ENCODE measurements around the gene MTFR2. TPM values are rescaled to one million over a fixed set of nuclear protein-coding genes. Genes with fewer than 3 reads are reported as not detected.

MTFR2 gene
- total and polyA plus RNA-seq, 2 of the 13 experiments (the other 11 are each of a cell fraction or from before 2014, with no cell fraction given) = 6.7 to 10.7 TPM

GRCh38 chr6:136192902-136193301, 57.2 kb downstream of the MTFR2 start:
- Histone ChIP-seq H4K20me1 (ENCODE audit: insufficient read depth, low read length) (no peaks in the 10 kb centered on the region), H3K27ac (ENCODE audit: extremely low read length, insufficient read depth, low read length) (no peak overlapping the region), H3K9ac (ENCODE audit: insufficient read depth, low read depth, low read length) (no peak overlapping the region), H2AFZ (ENCODE audit: low read length) (no peak overlapping the region), H3K9me3 (ENCODE audit: low read length) (no peaks in the 10 kb centered on the region), H3K4me1 (ENCODE audit: insufficient read depth, low read length) (no peaks in the 10 kb centered on the region), H3K79me2 (ENCODE audit: insufficient read depth, low read length) (no peaks in the 10 kb centered on the region), H3K4me3 (replicated peaks in 1 of 3; ENCODE audit: insufficient read depth in 1 of 3, low read depth in 2 of 3, low read length in 3 of 3) (no peak overlapping the region), H3K4me2 (ENCODE audit: low read depth, low read length) (no peak overlapping the region), H3K36me3 (replicated peaks in 1 of 2; ENCODE audit: control insufficient read depth in 1 of 2, insufficient read depth in 2 of 2, low read length in 2 of 2) (no peaks in the 10 kb centered on the region), H3K27me3 (ENCODE audit: control insufficient read depth in 1 of 2, insufficient read depth in 2 of 2, low read length in 2 of 2) (0 out of 5 replicates have a peak, but pooled peaks cover 0 to 4% of the 10 kb centered on the region in 2 experiments)
- intact Hi-C loops (cut with micrococcal nuclease; ENCODE audit: unreplicated experiment) (no loop called here), in situ Hi-C loops (cut with HindIII; ENCODE audit: extremely low pct_ligation_motif_present, low pct_unique_long_range_greater_than_20kb) (no loop called here)
- FAIRE-seq (no peak), DNase-seq (ENCODE audit: low spot score) (no peak), ATAC-seq (no peak)
- ChIA-PET POLR2A (no interaction called here), CTCF (ENCODE audit: low intra/inter-chr PET ratio, low total read pairs) (no interaction called here)
- WGBS (ENCODE audit: low lambda C conversion rate) = 26% methylated on average over 6 of the region's 6 CpGs
- no peak for TF ChIP-seq RBAK (CRISPR knock-in tag; IDR thresholded peaks at IDR 0.05)
- TF ChIP-seq ZNF547 (CRISPR knock-in tag; IDR thresholded peaks at IDR 0.05) = no peak
- no peak for TF ChIP-seq MEIS1 (CRISPR knock-in tag; IDR thresholded peaks at IDR 0.05; ENCODE audit: borderline replicate concordance)
- TF ChIP-seq ZSCAN21 (CRISPR knock-in tag; IDR thresholded peaks at IDR 0.05; ENCODE audit: borderline replicate concordance) = no peak
- TF ChIP-seq NKX3-1 (CRISPR knock-in tag; IDR thresholded peaks at IDR 0.05) = no peak
- TF ChIP-seq ZNF549 (CRISPR knock-in tag; IDR thresholded peaks at IDR 0.05) = no peak
- no peak for TF ChIP-seq FOXO1 (CRISPR knock-in tag; IDR thresholded peaks at IDR 0.05)
- no peak for TF ChIP-seq ARNT2 (CRISPR knock-in tag; IDR thresholded peaks at IDR 0.05; ENCODE audit: low read depth)
- no peak for TF ChIP-seq SALL1 (CRISPR knock-in tag; IDR thresholded peaks at IDR 0.05)
- no peak for TF ChIP-seq ZBTB2 (CRISPR knock-in tag; IDR thresholded peaks at IDR 0.05; ENCODE audit: low read depth)
- no peak for TF ChIP-seq SAP130 (CRISPR knock-in tag; IDR thresholded peaks at IDR 0.05; ENCODE audit: low read depth)
- no peak for TF ChIP-seq ZNF468 (CRISPR knock-in tag; IDR thresholded peaks at IDR 0.05)
- BruUV-seq (replicated peaks) = no TSS peak

All from HepG2 (cell line).